Peyer's patch (tissue), 4 donors: ENCODE measurements around the gene EYS. TPM values are rescaled to one million over a fixed set of nuclear protein-coding genes. Genes with fewer than 3 reads are reported as not detected.

Source experiments
- DNase-seq, 3 donors: peaks; one replicate each; pipeline ENCODE4 v3.0.0-alpha.2; 2017 to 2019
- H3K27ac ChIP-seq, 4 donors: fragments of 200-600 bp; sonication (generic); one replicate each; pipeline ENCODE4 v1.5.1; 2016 to 2019
- H3K27me3 ChIP-seq, 2 donors: fragments of 200-600 bp; sonication (generic); one replicate each; pipeline ENCODE4 v1.5.1; 2019
- H3K36me3 ChIP-seq, 3 donors: fragments of 200-600 bp; sonication (generic); one replicate each; pipeline ENCODE4 v1.5.1; 2016 to 2019
- H3K4me1 ChIP-seq, 4 donors: fragments of 200-600 bp; sonication (generic); one replicate each; pipeline ENCODE4 v1.5.1; 2016 to 2019
- H3K4me3 ChIP-seq, 4 donors: fragments of 200-600 bp; sonication (generic); 1 replicate in 3 of 4; 2 replicates in 1 of 4; pipeline ENCODE4 v1.5.1; 2016 to 2019; ENCODE audit warnings: mild to moderate bottlenecking in 1 of 4
- H3K9me3 ChIP-seq, 4 donors: fragments of 200-600 bp; sonication (generic); one replicate each; pipeline ENCODE4 v1.5.1; 2016 to 2019; ENCODE audit warnings: mild to moderate bottlenecking in 1 of 4
- POLR2A ChIP-seq, 2 donors: fragments of 450-650 bp; IDR thresholded peaks; one replicate each; pipeline ENCODE4 v1.5.1; 2017; ENCODE audit warnings: antibody characterized with exemption in 2 of 2, mild to moderate bottlenecking in 2 of 2, moderate library complexity in 2 of 2
- total RNA-seq, 4 donors: library from RNA; depleted of rRNA; stranded (reverse); fragments of >200 nt; gene quantifications; one replicate each; pipeline ENCODE4 v1.1.0, GENCODE V29; 2016
- TF ChIP-seq, protein P1 (sequence below), 6 experiments: fragments of 450-650 bp in 4 of 6; fragments of 200-600 bp in 2 of 6; sonication (generic) in 1 of 6; IDR thresholded peaks; one replicate each; pipeline ENCODE4 v1.5.1; 2017 to 2019; ENCODE audit warnings: antibody characterized with exemption in 6 of 6, mild to moderate bottlenecking in 3 of 6, moderate library complexity in 1 of 6

EYS gene
- total RNA-seq, 4 donors from 2014 or later: 0.13 to 1.5 (median 0.35) TPM; not detected in 1

DNA sequence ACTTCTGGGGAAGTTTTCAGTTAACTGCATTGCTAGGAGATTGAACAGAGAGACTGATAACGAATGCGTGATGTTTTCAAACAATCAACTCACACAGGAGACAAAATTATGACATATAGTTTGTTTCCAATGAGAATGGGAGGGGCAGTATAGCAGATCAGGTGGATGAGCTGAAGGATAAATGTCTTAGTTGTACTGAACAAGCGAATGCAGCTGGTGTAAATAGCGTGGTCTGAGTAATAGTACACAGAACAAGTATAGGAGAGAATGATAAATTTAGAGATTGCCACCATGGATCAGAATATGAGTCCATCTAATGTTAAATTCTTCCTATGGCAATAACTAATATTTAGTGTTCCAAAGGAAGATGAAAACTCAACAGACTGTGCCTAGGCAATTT lies 858.6 kb downstream of the EYS start:
- TF ChIP-seq, protein P1, sequence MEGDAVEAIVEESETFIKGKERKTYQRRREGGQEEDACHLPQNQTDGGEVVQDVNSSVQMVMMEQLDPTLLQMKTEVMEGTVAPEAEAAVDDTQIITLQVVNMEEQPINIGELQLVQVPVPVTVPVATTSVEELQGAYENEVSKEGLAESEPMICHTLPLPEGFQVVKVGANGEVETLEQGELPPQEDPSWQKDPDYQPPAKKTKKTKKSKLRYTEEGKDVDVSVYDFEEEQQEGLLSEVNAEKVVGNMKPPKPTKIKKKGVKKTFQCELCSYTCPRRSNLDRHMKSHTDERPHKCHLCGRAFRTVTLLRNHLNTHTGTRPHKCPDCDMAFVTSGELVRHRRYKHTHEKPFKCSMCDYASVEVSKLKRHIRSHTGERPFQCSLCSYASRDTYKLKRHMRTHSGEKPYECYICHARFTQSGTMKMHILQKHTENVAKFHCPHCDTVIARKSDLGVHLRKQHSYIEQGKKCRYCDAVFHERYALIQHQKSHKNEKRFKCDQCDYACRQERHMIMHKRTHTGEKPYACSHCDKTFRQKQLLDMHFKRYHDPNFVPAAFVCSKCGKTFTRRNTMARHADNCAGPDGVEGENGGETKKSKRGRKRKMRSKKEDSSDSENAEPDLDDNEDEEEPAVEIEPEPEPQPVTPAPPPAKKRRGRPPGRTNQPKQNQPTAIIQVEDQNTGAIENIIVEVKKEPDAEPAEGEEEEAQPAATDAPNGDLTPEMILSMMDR (IDR thresholded peaks at IDR 0.05): no peak
- no peak for TF ChIP-seq POLR2A (IDR thresholded peaks at IDR 0.05)
- Histone ChIP-seq H3K9me3 (no peaks in the 10 kb centered on the region), H3K36me3 (no peaks in the 10 kb centered on the region), H3K27me3 (no peaks in the 10 kb centered on the region), H3K27ac (no peak overlapping the region), H3K4me1 (no peaks in the 10 kb centered on the region), H3K4me3 (no peak overlapping the region)
- DNase-seq: no peak

DNA sequence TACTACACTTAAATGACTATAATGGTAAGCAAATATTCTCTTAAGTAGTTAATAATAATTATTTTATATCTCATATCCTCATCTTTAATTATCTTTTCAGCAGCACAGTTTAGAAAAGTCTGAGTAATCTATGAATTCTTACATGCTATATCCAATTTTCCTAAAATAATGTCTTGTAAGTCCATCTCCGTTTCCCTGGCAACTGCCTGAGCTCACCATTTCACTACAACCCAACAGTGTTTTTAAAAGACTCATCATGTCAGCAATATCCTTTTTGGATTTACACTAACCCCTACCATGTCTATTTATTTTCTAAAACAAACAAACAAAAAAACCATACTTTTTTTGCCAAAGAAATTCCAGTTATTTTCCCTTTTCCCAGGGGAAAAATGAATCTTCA lies 859.6 kb downstream of the EYS start:
- H3K9me3 ChIP-seq: no peaks in the 10 kb centered on the region

DNA sequence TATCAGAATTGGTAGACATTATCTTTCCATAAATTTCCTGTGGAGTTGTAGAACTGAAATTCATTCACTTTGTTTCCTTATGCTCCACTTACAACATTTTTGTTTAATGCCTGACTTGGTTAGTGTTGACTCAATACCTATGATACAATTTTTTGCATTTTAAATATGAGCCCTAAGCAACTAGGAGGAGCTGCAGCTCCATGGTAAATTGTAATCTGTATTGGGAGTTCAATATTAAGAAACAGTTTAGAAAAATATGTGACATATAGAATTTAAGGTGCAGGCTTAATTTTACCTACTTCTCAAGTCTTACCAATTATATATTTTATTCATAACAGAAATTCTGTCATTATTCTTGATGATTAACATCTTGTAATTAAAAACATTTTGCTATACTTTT lies 868.3 kb downstream of the EYS start:
- H3K4me3 ChIP-seq: no peak overlapping the region
- no peaks in the 10 kb centered on the region for H3K27me3 ChIP-seq
- no peak for TF ChIP-seq POLR2A (IDR thresholded peaks at IDR 0.05)
- TF ChIP-seq, protein P1 (IDR thresholded peaks at IDR 0.05): no peak
- no peaks in the 10 kb centered on the region for H3K9me3 ChIP-seq
- H3K4me1 ChIP-seq: no peaks in the 10 kb centered on the region
- no peaks in the 10 kb centered on the region for H3K36me3 ChIP-seq
- no peak overlapping the region for H3K27ac ChIP-seq
- no peak for DNase-seq

More for the DNA sequence above, 859.6 kb downstream of the EYS start:
- H3K27me3 ChIP-seq: no peaks in the 10 kb centered on the region
- TF ChIP-seq POLR2A (IDR thresholded peaks at IDR 0.05): no peak
- TF ChIP-seq, protein P1 (IDR thresholded peaks at IDR 0.05): no peak
- H3K36me3 ChIP-seq: no peaks in the 10 kb centered on the region
- H3K4me1 ChIP-seq: no peaks in the 10 kb centered on the region
- no peak for DNase-seq
- no peak overlapping the region for H3K27ac ChIP-seq
- H3K4me3 ChIP-seq: no peak overlapping the region

DNA sequence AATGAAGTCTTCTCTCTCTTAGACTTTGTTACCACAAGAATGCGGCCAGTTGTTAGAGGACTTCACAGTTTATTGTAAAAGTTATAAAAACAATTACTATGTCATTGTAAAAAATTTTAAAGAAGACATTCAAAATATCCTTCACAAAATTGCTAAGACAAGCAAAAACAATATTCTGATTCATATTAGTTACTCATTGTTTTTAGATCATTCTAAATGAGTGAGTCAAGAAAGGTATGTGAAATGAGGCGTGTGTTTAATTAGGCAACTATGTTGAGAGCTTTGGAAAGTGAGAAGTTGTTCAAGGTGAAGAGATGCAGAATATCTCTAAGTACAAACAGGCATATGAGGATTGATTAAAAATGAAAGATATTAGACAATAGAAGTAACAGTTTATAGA lies 875.3 kb downstream of the EYS start:
- Histone ChIP-seq H3K27ac (no peak overlapping the region), H3K4me3 (no peak overlapping the region), H3K4me1 (no peaks in the 10 kb centered on the region), H3K27me3 (no peaks in the 10 kb centered on the region), H3K9me3 (no peaks in the 10 kb centered on the region), H3K36me3 (no peaks in the 10 kb centered on the region)
- TF ChIP-seq, protein P1 (IDR thresholded peaks at IDR 0.05): no peak
- no peak for TF ChIP-seq POLR2A (IDR thresholded peaks at IDR 0.05)
- no peak for DNase-seq

DNA sequence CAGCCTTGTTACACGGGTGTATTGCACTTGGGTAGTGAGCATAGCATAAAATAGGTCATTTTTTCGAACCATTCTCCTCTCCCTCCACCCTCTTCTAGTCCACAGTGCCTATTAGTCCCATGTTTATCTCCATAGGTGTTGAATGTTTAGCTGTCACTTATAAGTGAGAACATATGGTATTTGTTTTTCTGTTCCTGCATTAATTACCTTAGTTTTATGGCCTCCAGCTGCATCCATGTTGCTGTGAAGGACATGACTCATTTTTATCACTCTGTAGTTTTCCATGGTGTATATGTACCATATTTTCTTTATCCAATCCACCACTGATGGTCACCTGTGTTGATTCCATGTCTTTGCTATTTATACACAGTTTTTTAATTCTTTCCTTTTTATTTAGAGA lies 889.5 kb downstream of the EYS start:
- no peaks in the 10 kb centered on the region for H3K27me3 ChIP-seq
- H3K4me3 ChIP-seq: no peak overlapping the region
- H3K36me3 ChIP-seq: no peaks in the 10 kb centered on the region
- no peak for DNase-seq
- no peak overlapping the region for H3K27ac ChIP-seq
- TF ChIP-seq POLR2A (IDR thresholded peaks at IDR 0.05): no peak
- TF ChIP-seq, protein P1 (IDR thresholded peaks at IDR 0.05): no peak
- no peaks in the 10 kb centered on the region for H3K9me3 ChIP-seq
- H3K4me1 ChIP-seq: no peaks in the 10 kb centered on the region

DNA sequence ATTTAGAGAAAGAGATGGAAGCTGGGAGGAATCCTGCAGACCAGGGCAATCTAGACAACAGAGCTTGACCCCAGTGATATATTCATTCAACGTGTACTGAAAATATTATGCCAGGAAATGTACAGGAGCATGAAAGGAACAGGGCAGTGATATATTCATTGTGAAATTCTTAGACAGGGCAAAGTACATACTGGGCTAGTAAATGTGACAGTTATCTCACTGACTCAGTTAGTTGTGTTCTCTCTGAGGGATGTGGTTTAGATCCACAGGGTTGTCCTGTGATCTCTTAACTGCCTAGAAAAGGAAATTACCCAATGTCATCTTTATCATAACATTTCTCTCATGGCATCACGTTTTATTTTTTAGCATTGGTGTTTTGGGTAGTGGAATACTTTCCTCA lies 891.3 kb downstream of the EYS start:
- Histone ChIP-seq H3K9me3 (no peaks in the 10 kb centered on the region), H3K27ac (no peak overlapping the region), H3K27me3 (no peaks in the 10 kb centered on the region), H3K4me3 (no peak overlapping the region), H3K36me3 (no peaks in the 10 kb centered on the region), H3K4me1 (no peaks in the 10 kb centered on the region)
- TF ChIP-seq, protein P1 (IDR thresholded peaks at IDR 0.05): no peak
- TF ChIP-seq POLR2A (IDR thresholded peaks at IDR 0.05): no peak
- DNase-seq: no peak
